ENCODE measurements around the gene ALX4.

GRCh38 chr11:44307340-44308099 lies 2.4 kb downstream of the ALX4 start:
- TF ChIP-seq CTCF (conservative IDR thresholded peaks at IDR 0.05 in 1 of 2, IDR thresholded peaks at IDR 0.05 in 1 of 2; ENCODE audit: low read depth in 1 of 2, low read length in 2 of 2) (no peak), EZH2 (IDR thresholded peaks at IDR 0.05; ENCODE audit: low read length, missing control alignments) (no peak)
